ENCODE measurements around the gene RAD50.
"Not testable (repeated sequence)": the region's sequence is repeated elsewhere in the genome, so short reads cannot be mapped to it uniquely, and the experiment has no call there.

RAD50 gene

DNA sequence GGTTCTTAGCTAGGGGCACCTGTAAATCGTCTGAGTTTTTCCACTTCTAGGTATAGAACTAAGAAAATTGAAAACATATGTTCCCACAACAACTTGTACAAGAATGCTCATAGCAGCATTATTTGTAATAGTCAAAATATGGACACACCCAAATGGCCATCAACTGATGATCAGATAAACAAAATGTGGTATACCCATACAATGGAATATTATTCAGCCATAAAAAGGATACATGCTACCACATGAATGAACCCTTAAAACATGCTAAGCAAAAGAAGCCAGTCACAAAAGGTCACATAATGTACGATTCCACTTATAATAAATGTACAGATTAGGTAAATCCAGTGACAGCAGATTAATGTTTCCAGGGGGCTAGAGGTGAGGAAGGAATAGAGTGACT, 55.2 kb downstream of the RAD50 start:
- no peak for DNase-seq (ENCODE audit: low read depth)
- TF ChIP-seq, protein P1, sequence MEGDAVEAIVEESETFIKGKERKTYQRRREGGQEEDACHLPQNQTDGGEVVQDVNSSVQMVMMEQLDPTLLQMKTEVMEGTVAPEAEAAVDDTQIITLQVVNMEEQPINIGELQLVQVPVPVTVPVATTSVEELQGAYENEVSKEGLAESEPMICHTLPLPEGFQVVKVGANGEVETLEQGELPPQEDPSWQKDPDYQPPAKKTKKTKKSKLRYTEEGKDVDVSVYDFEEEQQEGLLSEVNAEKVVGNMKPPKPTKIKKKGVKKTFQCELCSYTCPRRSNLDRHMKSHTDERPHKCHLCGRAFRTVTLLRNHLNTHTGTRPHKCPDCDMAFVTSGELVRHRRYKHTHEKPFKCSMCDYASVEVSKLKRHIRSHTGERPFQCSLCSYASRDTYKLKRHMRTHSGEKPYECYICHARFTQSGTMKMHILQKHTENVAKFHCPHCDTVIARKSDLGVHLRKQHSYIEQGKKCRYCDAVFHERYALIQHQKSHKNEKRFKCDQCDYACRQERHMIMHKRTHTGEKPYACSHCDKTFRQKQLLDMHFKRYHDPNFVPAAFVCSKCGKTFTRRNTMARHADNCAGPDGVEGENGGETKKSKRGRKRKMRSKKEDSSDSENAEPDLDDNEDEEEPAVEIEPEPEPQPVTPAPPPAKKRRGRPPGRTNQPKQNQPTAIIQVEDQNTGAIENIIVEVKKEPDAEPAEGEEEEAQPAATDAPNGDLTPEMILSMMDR (conservative IDR thresholded peaks at IDR 0.05; ENCODE audit: low read depth, low read length) = no peak
- no peak overlapping the region for H3K4me3 ChIP-seq (ENCODE audit: low read depth, low read length)

DNA sequence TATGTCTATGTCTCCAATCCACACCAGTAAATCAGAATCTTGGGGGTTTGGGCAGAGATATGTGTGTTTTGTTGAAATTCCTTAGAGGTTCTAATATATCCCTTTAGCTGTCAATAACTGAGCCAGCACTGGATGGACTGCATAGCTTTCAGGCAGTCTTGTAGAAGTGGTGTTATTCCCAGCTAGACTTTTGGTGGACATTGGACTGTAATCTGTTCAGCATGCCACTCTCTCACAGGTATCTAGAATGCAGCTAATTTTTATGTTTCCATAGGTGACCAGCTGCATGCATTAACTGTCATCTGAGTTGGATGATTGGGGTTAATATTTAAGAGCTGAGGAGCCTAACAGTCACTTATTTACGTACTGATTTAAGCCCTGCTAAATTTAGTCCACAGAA, 56.1 kb downstream of the RAD50 start:
- no peak for DNase-seq (ENCODE audit: low read depth)
- no peak overlapping the region for H3K4me3 ChIP-seq (ENCODE audit: low read depth, low read length)
- TF ChIP-seq, protein P1 (conservative IDR thresholded peaks at IDR 0.05; ENCODE audit: low read depth, low read length) = no peak

DNA sequence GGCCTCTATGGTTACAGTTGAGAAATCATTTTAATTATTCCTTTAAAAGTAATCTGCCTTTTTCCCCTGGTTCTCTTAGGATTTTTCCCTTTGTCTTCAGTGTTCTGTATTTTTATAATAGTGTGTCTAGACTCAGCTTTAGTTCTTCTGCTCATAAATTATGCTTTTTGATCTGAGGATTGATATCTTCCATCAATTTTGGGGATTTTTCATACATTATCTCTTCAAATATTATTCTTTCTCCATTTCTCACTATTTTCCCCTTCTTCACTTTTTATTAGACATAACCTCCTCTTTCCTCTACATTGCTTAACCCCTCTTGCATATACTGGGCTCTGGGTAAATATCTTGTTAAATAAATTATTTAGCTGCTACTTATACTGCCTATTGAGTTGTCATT, 64.9 kb downstream of the RAD50 start:
- H3K4me3 ChIP-seq (ENCODE audit: low read depth, low read length) = no peak overlapping the region
- TF ChIP-seq, protein P1 (conservative IDR thresholded peaks at IDR 0.05; ENCODE audit: low read depth, low read length) = no peak
- no peak for DNase-seq (ENCODE audit: low read depth)

DNA sequence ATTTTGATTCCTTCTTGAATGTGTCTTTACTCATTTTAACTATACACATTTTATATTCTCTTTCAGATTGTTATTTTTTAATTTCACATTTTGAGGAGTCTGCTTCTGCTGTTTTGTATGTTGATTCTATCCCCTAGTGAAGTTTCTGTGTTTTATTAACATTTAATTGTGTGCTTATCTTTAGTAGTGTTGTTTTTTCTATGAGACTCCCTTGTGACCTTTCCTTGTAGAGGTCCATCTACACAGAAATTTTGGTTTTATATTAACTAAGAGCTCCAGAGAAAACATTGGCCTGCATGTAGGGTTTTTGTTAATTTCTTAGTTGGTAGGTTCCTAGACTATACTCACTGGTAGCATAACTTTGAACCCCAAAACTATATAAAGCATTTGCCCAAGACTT, 65.8 kb downstream of the RAD50 start:
- TF ChIP-seq, protein P1 (conservative IDR thresholded peaks at IDR 0.05; ENCODE audit: low read depth, low read length) = no peak
- no peak overlapping the region for H3K4me3 ChIP-seq (ENCODE audit: low read depth, low read length)
- DNase-seq (ENCODE audit: low read depth) = no peak

DNA sequence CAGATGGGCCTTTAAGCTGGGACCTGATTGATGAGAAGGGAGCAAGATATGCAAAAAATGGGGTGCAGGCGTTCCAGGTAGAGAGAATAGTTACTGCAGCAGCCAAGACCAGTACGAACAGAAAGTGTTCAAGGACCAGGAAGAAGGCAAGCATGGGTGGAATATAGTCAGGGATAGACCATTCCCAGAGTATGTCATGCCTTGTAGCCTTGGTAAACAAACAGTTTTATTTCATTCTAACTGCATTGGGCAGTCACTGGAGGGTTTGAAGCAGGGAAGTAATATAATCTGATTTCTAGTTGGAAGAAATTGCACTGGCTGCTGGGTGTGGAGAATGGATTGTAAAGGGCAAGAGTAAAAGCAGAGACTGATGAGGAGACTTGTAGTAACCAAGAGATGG, 70.7 kb downstream of the RAD50 start:
- no peak overlapping the region for H3K4me3 ChIP-seq (ENCODE audit: low read depth, low read length)
- no peak for DNase-seq (ENCODE audit: low read depth)
- TF ChIP-seq, protein P1 (conservative IDR thresholded peaks at IDR 0.05; ENCODE audit: low read depth, low read length) = no peak

DNA sequence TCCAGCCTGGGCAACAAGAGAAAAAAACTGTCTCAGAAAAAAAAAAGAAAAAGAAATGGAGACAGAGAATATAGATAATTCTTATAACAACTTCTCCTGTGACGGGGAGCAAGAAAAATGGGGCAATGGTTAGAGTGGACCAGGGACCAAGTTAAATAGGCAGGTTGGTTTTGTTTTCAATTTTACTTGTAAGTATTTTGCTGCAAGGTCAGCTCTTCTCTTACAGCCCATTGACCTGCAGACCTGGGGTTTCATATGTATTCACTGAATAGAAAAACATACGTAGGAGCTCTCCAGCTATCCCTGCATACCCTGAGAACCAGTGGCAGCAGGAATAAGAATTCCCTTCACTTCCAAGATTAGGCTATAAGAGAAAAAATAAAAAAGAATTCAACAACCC, 72.0 kb downstream of the RAD50 start:
- H3K4me3 ChIP-seq (ENCODE audit: low read depth, low read length) = no peak overlapping the region
- DNase-seq (ENCODE audit: low read depth) = no peak
- TF ChIP-seq, protein P1 (conservative IDR thresholded peaks at IDR 0.05; ENCODE audit: low read depth, low read length) = no peak

DNA sequence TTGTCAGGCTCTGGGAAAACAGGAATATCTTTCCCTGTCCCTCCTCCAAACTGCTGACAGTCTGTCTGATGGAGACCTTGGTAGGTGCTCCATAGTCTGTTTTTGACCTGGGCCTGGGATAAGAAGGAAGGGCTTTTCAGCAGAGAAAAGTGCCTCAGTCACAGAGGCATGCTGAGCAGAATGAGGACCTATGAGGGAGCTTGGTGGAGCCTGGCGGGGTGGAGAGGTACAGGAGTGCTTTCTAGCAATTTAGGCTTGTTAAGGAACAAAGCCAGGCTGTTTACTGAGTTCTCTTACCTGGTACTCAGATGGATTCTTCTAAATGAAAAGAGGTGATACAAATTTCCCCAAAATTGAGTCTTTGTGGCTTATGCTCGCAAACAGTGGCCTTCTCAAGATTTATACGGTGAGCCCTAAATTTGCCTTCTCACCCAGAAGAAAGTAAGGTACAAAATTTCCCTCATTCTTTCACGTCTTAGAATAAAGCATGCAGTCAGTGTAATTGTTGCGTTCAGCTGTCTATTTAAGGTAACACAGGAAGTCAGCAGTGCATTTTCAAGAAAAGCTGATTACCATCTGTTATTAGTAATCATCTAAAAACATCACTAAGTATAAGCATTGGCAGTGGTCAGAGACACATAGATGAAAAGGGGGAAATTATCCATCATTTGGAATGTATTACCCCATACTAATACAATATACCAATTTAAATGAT, 72.6 kb downstream of the RAD50 start:
- TF ChIP-seq, protein P1 (conservative IDR thresholded peaks at IDR 0.05; ENCODE audit: low read depth, low read length) = no peak
- DNase-seq (ENCODE audit: low read depth) = no peak
- H3K4me3 ChIP-seq (ENCODE audit: low read depth, low read length) = no peak overlapping the region

DNA sequence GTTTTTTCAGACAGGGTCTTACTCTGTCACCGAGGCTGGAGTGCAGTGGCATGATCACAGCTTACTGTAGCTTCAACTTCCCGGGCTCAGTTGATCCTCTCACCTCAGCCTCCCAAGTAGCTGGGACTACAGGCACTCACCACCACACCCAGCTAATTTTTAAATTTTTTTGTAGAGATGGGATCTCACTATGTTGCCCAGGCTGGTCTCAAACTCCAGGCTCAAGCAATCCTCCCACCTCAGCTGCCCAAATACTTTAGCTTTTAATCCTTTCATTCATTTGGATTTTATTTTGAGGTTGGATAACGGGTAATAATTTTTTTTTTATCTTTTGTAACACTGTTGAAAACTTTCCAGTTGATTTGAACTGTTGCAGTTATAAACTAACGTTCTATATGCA, 76.8 kb downstream of the RAD50 start:
- DNase-seq (ENCODE audit: low read depth); H3K4me3 ChIP-seq (ENCODE audit: low read depth, low read length): not testable (repeated sequence)

Measured in choroid plexus epithelial cell (primary cell).